HUES6 (cell line): ENCODE measurements around the gene CTIF.

Experiments
- H3K27ac ChIP-seq: 2 replicates; pipeline ENCODE4 v1.7.0; 2013; ENCODE audit warnings: low read depth, mild to moderate bottlenecking, low read length, inconsistent platforms
- H3K27me3 ChIP-seq: 2 replicates; pipeline ENCODE4 v1.6.1; 2013; ENCODE audit warnings: low read length; ENCODE audit not compliant: control insufficient read depth, insufficient read depth
- H3K36me3 ChIP-seq: 2 replicates; pipeline ENCODE4 v1.6.1; 2013; ENCODE audit warnings: low read length; ENCODE audit not compliant: control insufficient read depth, insufficient read depth
- H3K4me1 ChIP-seq: 2 replicates; pipeline ENCODE4 v1.6.1; 2013; ENCODE audit warnings: low read length; ENCODE audit not compliant: control insufficient read depth, insufficient read depth
- H3K4me3 ChIP-seq: 2 replicates; pipeline ENCODE4 v1.5.1; 2013; ENCODE audit warnings: low read depth, low read length
- H3K9ac ChIP-seq: one replicate; pipeline ENCODE4 v1.6.1; 2013; ENCODE audit warnings: mild to moderate bottlenecking, low read length
- H3K9me3 ChIP-seq: 2 replicates; pipeline ENCODE4 v1.6.1; 2013; ENCODE audit warnings: low read depth, low read length; ENCODE audit not compliant: control insufficient read depth, insufficient read depth

Gene CTIF

DNA sequence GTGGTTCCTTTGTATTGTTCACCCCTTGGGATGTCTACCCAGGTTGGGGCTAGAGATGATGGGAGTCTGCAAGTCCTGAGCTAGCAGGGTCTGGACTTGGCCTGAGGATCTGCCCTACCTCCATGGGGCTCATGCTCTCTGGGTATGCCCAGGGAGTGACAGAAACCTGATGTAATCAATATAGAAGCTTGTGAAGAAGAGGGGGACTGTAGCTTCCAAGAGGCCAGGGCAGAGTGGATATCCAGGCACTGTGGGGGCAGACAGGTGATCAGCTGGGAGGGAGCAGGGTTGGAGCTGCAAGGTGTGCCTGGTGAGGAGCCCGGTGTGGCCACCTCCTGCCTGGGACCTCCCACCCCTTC lies 164.2 kb downstream of the CTIF start:
- Histone ChIP-seq H3K4me1 (no peaks in the 10 kb centered on the region), H3K9ac (no peak overlapping the region), H3K36me3 (no peaks in the 10 kb centered on the region), H3K9me3 (no peaks in the 10 kb centered on the region), H3K4me3 (no peak overlapping the region), H3K27ac (no peak overlapping the region), H3K27me3 (no peaks in the 10 kb centered on the region)

DNA sequence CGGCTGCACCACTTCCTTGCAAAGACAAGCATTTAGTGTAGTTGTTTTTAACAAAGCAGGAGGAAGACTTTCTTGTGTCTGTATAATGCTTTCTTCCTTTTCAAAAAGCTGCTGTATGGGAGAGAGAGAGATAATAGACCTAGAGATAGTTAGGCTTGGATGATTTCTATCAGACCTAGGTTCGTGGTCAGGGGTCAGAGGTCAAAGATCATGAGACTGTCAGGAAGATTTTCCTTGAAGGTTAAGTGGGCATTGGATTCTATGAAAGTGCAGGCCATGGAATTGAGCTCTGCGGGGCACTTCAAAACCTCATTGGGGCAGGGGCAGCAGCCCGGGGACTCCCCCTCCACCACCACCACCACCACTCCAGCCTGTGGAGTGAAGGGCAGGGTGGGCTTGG lies 164.6 kb downstream of the CTIF start:
- Histone ChIP-seq H3K4me1 (no peaks in the 10 kb centered on the region), H3K27ac (no peak overlapping the region), H3K9me3 (no peaks in the 10 kb centered on the region), H3K36me3 (no peaks in the 10 kb centered on the region), H3K9ac (no peak overlapping the region), H3K4me3 (no peak overlapping the region), H3K27me3 (no peaks in the 10 kb centered on the region)

DNA sequence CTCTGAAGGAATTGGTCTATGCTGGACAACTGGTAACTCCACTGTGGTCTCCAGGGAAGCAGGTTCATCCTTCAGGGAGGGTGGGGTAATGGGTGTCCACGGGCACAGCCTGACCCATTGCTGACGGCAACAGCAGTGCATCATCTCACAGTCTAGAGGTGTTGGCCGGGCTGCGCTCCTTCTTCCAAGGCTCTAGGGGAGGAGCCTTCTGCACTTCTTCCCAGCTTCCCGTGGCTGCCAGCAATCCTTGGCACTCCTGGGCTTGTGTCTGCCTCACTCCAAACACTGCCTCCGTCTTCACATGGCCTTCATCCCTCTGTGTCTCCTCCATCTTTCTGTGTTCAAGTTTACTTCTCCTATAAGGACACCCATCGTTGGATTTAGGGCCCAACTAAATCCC lies 166.2 kb downstream of the CTIF start:
- no peak overlapping the region for H3K9ac ChIP-seq
- H3K4me3 ChIP-seq, result no peak overlapping the region
- no peak overlapping the region for H3K27ac ChIP-seq
- no peaks in the 10 kb centered on the region for H3K9me3 ChIP-seq
- peaks cover 10% of the 10 kb centered on the region for H3K4me1 ChIP-seq
- H3K36me3 ChIP-seq, result no peaks in the 10 kb centered on the region
- H3K27me3 ChIP-seq, result no peaks in the 10 kb centered on the region

DNA sequence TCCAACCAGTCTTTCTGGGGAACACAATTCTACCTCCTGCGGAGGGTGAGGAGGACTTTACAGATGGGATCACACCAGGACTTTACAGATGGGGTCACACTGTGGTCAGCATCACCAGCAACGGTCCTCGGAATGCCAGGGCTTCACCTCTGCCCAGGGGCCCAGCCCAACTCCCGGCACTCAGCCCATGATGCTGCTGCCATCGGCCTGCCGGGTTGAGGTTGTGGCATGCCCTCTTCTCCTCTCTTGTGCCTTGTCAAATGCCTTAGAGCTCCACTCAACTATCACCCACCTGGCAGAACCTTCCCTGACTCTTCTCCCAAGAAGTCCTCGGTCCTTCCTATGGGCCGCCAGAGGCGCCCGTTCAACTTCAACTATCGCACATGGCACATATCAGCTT lies 166.7 kb downstream of the CTIF start:
- H3K27ac ChIP-seq, result no peak overlapping the region
- H3K4me1 ChIP-seq, result peaks cover 11% of the 10 kb centered on the region
- H3K27me3 ChIP-seq, result no peaks in the 10 kb centered on the region
- H3K4me3 ChIP-seq, result no peak overlapping the region
- H3K9me3 ChIP-seq, result no peaks in the 10 kb centered on the region
- H3K9ac ChIP-seq, result no peak overlapping the region
- no peaks in the 10 kb centered on the region for H3K36me3 ChIP-seq

DNA sequence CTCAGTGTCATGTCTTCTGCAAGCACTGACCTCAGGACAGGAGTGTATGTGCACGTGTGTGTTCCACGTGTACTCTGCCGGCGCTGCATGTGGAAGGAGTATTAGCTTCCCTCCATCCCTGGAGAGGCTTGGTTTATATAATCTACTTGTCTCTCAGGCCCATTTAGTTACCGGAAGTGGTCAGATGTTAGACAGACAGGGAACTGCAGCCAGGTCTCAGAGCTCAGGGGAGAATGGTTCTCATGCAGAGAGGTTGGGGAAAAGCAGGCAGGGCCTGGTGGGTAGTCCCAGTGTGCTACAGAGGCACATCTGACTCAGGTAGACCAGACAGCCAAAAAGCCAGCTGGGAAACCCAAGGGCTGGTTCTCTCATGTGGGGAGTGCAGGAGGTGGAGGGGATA lies 167.9 kb downstream of the CTIF start:
- Histone ChIP-seq H3K4me3 (no peak overlapping the region), H3K36me3 (no peaks in the 10 kb centered on the region), H3K9ac (no peak overlapping the region), H3K9me3 (no peaks in the 10 kb centered on the region), H3K4me1 (peaks cover 11% of the 10 kb centered on the region), H3K27me3 (no peaks in the 10 kb centered on the region), H3K27ac (no peak overlapping the region)

DNA sequence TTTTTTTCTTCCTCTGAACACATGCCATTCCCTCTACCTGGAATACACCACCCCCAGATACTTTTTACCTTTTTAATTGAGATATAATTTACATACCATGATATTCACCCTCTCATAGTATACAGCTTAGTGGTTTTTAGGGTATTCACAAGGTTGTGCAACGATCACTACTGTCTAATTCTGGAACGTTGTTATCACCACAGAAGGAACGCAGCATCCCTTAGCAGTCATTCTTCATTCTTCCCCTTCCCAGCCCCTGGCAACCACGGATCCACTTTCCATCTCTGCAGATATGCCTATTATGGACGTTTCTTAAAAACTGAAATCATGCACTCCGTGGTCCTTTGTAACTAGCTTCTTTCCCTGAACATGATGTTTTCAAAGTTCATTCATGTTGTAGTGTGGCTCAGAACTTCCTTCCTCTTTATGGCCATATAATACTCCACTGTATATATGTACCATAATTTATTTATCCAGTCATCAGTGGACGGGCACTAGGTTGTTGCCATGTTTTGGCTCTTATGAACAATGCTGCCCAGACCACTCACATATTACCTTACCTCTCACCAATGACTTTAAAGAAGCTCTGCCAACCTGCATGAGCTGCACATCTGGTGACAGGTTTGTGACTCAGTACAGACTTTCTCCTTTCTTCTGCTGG lies 168.9 kb downstream of the CTIF start:
- H3K27me3 ChIP-seq, result no peaks in the 10 kb centered on the region
- no peak overlapping the region for H3K27ac ChIP-seq
- H3K4me1 ChIP-seq, result peaks cover 11% of the 10 kb centered on the region
- no peaks in the 10 kb centered on the region for H3K36me3 ChIP-seq
- H3K9ac ChIP-seq, result no peak overlapping the region
- H3K4me3 ChIP-seq, result no peak overlapping the region
- H3K9me3 ChIP-seq, result no peaks in the 10 kb centered on the region

DNA sequence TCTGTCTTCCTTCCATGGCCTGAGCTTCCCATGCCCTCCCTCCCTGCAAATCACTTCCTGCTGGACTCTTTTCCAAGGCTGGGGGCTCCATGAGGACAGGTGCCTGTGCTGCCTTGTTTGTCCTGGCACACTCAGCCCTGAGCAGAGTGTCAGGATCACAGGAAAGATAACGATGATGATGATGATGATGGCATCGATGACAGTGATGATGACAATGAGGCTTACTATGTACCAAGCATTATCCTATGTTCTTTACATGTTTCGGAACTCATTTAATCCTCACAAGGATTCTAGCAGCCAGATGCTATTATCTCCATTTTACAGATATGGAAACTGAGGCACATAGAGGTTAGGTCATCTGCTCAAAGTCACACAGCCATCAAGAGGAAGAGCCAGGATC lies 170.0 kb downstream of the CTIF start:
- Histone ChIP-seq H3K9ac (no peak overlapping the region), H3K9me3 (no peaks in the 10 kb centered on the region), H3K27me3 (no peaks in the 10 kb centered on the region), H3K4me3 (no peak overlapping the region), H3K36me3 (no peaks in the 10 kb centered on the region), H3K4me1 (peaks cover 11% of the 10 kb centered on the region), H3K27ac (no peak overlapping the region)

DNA sequence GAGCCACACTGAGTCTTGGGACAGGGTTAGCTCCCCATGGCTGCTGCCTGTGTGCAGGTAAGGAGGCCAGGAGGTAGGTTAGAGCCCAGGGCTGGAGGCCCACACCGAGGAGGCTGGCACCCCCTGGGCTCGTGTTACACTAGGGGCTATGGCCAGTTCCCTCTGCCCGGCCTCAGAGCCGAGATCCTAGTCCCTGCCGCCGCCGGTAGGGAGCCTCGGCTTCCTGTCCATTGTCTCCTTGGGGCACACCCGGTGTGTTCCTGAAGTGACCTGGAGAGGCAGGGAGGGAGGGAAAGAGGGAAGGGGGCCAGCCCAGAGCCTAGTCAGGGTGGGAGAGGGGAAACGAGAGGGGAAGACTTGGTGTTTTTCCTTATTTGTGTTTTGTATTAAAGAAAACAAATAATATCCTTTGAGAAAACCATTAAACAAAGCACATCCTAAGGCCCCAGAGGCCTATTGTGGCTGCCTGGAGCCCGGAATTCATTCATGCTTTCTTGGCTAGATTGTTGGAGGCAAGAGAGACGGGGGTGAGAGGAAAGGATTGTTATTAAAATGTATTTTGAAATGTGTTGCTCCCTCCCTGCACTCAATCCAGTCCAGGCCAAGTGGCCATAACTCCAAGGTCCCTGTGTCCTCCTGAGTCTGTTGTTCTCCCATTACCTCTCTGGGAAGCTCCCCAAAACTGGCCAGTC lies 170.7 kb downstream of the CTIF start:
- Histone ChIP-seq H3K27me3 (no peaks in the 10 kb centered on the region), H3K36me3 (no peaks in the 10 kb centered on the region), H3K27ac (no peak overlapping the region)

DNA sequence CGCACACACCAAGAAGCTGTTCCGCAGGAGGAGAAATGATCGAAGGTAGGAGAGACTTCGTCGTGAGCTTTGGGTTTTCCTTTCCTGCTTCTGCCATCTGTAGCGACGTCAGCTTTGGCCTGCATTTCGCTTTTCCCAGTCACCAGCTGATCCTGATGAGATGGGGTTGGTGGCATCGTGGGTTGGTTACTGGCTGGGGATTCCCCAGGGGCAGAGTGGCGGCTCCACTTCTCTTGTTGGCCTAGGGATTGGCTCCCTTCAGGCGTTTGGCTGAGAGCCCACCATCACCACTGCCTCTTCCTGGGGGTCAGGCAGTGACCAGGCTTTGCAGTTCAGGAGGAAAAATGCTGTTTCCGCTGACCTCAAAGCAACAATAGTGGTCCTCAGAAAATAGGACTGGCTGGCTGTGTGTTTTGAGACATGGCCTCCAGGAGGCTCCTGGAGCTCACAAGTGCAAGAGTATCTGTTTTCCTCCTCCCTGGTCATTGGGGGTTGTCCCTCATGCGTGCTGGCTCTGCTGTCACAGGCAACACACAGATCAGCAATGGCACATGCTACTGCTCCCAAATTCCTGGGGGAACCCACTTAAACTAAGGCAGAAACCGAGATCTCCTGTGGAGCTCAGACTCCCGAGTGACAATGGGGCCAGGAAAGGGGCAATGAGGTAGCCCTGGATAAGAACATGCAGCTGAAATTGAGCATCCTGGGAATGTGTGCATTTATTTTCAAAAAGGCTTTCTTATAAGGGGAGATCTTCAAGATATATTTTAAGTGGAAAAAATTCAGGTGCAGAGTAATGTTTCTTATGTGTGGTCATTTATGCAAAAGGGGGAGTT lies 173.0 kb downstream of the CTIF start:
- no peaks in the 10 kb centered on the region for H3K27me3 ChIP-seq
- no peaks in the 10 kb centered on the region for H3K9me3 ChIP-seq
- no peak overlapping the region for H3K9ac ChIP-seq
- peaks cover 31% of the 10 kb centered on the region for H3K4me1 ChIP-seq
- H3K4me3 ChIP-seq, result no peak overlapping the region
- H3K36me3 ChIP-seq, result no peaks in the 10 kb centered on the region
- no peak overlapping the region for H3K27ac ChIP-seq

More for the DNA sequence above, 170.7 kb downstream of the CTIF start:
- Histone ChIP-seq H3K4me1 (peaks cover 14% of the 10 kb centered on the region), H3K4me3 (no peak overlapping the region), H3K9ac (no peak overlapping the region), H3K9me3 (no peaks in the 10 kb centered on the region)

DNA sequence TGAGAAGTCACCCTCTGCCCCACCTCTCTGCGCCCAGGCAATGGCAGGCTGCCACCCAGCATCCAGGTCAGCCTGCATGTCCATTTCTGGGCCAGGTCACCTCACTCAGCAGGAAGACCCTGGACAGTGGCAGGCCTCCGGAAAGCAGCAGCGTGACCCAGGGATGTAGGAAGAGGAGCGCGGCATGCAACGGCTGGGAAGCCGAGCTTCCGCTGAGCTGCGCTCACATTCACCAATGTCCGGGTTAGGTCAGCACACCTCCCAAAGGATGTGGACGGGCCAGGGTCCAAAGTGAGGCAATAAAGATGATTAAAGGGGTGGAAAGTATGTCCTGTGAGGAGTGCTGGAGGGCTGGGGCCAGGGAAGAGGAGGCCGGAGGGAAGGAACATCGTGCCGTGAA lies 174.5 kb downstream of the CTIF start:
- H3K27ac ChIP-seq, result no peak overlapping the region
- peaks cover 31% of the 10 kb centered on the region for H3K4me1 ChIP-seq
- peaks cover under 1% of the 10 kb centered on the region; the same call in 1 of the 2 replicates for H3K9me3 ChIP-seq
- H3K4me3 ChIP-seq, result no peak overlapping the region
- peaks cover under 1% of the 10 kb centered on the region; the same call in 1 of the 2 replicates for H3K36me3 ChIP-seq
- no peaks in the 10 kb centered on the region for H3K27me3 ChIP-seq
- no peak overlapping the region for H3K9ac ChIP-seq

DNA sequence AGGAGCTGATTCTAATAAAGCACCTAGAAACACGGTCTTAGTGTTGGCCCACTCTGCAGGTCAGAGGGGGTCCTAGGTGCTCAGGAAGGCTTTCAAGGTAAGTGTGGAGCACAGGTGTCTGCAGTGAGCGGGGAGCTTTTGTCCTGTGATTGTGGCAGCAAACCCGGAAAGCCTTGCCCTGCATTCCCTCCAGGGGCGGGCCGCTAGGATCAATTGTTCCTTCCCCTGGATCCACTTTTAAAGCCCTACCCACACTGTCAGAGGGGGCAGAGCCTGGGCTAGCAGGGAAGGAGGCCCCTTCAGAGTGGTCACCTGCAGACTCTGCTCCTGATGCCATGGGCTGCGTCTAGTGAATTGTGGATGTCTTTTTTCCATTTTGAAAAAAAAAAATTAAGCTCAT lies 176.0 kb downstream of the CTIF start:
- Histone ChIP-seq H3K27me3 (no peaks in the 10 kb centered on the region), H3K4me1 (peaks cover 24% of the 10 kb centered on the region), H3K4me3 (no peak overlapping the region), H3K27ac (no peak overlapping the region), H3K9me3 (peaks cover 2% of the 10 kb centered on the region; the same call in 1 of the 2 replicates), H3K36me3 (peaks cover 7% of the 10 kb centered on the region), H3K9ac (no peak overlapping the region)
